OCI-LY7 (cell line): ENCODE results near the gene THSD7B. TPM values are rescaled to one million over a fixed set of nuclear protein-coding genes. Genes with fewer than 3 reads are reported as not detected.

Experiments used
- BruUV-seq: library from RNA; stranded (reverse); fragments of 400-500 nt; replicated peaks from 2 replicates; lab custom pipeline; 2021; lab: Mats Ljungman, UMichigan
- CTCF ChIA-PET: fragments of 300-600 bp; sonication (Branson Sonifier 250); formaldehyde crosslinking; loops from one replicate; lab custom pipeline; 2022; ENCODE audit warnings: antibody characterized with exemption; ENCODE audit not compliant: unreplicated experiment; lab: Charles Lee
- POLR2A ChIA-PET: fragments of 300-600 bp; sonication (Branson Sonifier 250); formaldehyde crosslinking; loops from one replicate; lab custom pipeline; 2022; ENCODE audit warnings: antibody characterized with exemption; lab: Charles Lee
- DNase-seq: peaks from one replicate; pipeline ENCODE4 v3.0.0-alpha.2; 2015; ENCODE audit warnings: low spot score
- H2AFZ ChIP-seq: fragments of 200-600 bp; sonication (generic), shearing (Covaris generic); 2 replicates; pipeline ENCODE4 v1.6.1; 2014; ENCODE audit warnings: mild to moderate bottlenecking, antibody characterized with exemption, low read length, moderate library complexity
- H3K27ac ChIP-seq: fragments of 200-600 bp; sonication (generic); 2 replicates; pipeline ENCODE4 v1.5.1; 2014; ENCODE audit warnings: mixed run types, low read depth, mild to moderate bottlenecking, moderate library complexity, low read length, inconsistent platforms; ENCODE audit not compliant: poor library complexity, severe bottlenecking
- H3K36me3 ChIP-seq: fragments of 200-600 bp; sonication (generic); 2 replicates; pipeline ENCODE4 v1.6.1; 2014; ENCODE audit warnings: mild to moderate bottlenecking, antibody characterized with exemption, low read length, moderate library complexity, mixed read lengths; ENCODE audit not compliant: insufficient read depth
- H3K4me1 ChIP-seq: fragments of 200-600 bp; sonication (generic); 2 replicates; pipeline ENCODE4 v1.5.1; 2014; ENCODE audit warnings: mild to moderate bottlenecking, low read length; ENCODE audit not compliant: insufficient read depth, poor library complexity, severe bottlenecking
- H3K4me2 ChIP-seq: fragments of 200-600 bp; sonication (generic); 2 replicates; pipeline ENCODE4 v1.6.1; 2014; ENCODE audit warnings: mild to moderate bottlenecking, low read length
- H3K4me3 ChIP-seq: fragments of 200-600 bp; sonication (generic); 2 replicates; pipeline ENCODE4 v1.5.1; 2014; ENCODE audit warnings: mild to moderate bottlenecking, low read depth, low read length; ENCODE audit not compliant: poor library complexity, severe bottlenecking
- H3K79me2 ChIP-seq: fragments of 200-600 bp; sonication (generic); 2 replicates; pipeline ENCODE4 v1.6.1; 2016; ENCODE audit warnings: low read depth, mild to moderate bottlenecking, low read length, moderate library complexity, mixed read lengths; ENCODE audit not compliant: insufficient read depth
- H3K9me2 ChIP-seq: fragments of 200-600 bp; sonication (generic); 2 replicates; pipeline ENCODE4 v1.6.1; 2016; ENCODE audit warnings: mild to moderate bottlenecking, low read length, mixed read lengths; ENCODE audit not compliant: insufficient read depth
- H3K9me3 ChIP-seq: fragments of 200-600 bp; sonication (generic); 2 replicates; pipeline ENCODE4 v1.6.1; 2014; ENCODE audit warnings: mild to moderate bottlenecking, mixed run types, low read length, mixed read lengths
- H4K20me1 ChIP-seq: fragments of 200-600 bp; sonication (generic); 2 replicates; pipeline ENCODE4 v1.6.1; 2014; ENCODE audit warnings: mild to moderate bottlenecking, antibody characterized with exemption, low read length, moderate library complexity, mixed read lengths; ENCODE audit not compliant: insufficient read depth
- CTCF ChIP-seq: fragments of 200-600 bp; sonication (generic); conservative IDR thresholded peaks from 2 replicates; pipeline ENCODE4 v1.5.1; 2014; ENCODE audit warnings: mild to moderate bottlenecking, antibody characterized with exemption, low read length, moderate library complexity, mixed read lengths
- EZH2phosphoT487 ChIP-seq: fragments of 200-600 bp; sonication (generic); IDR thresholded peaks from 2 replicates; pipeline ENCODE4 v1.6.1; 2018; ENCODE audit warnings: low read depth, borderline replicate concordance, mild to moderate bottlenecking, mixed run types, antibody characterized with exemption, low read length, moderate library complexity, mixed read lengths
- intact Hi-C: fragments of 100-400 bp; cut with micrococcal nuclease; formaldehyde crosslinking; loops from one replicate; pipeline ENCODE4 v1.10.0; 2022; ENCODE audit not compliant: unreplicated experiment
- total RNA-seq, 2 experiments: library from RNA; depleted of rRNA in 1 of 2; stranded (reverse); fragments of >200 nt in 1 of 2; shearing (Covaris generic) in 1 of 2; gene quantifications; 2 replicates each; pipeline ENCODE4 v1.2.3, GENCODE V29; 2014 to 2022

The THSD7B gene
- total RNA-seq, 2 experiments from 2014 or later = 1.8 TPM

GRCh38 chr2:136901732-136902131 is 136.4 kb downstream of the THSD7B start:
- CTCF ChIA-PET = no interaction called here
- no peaks in the 10 kb centered on the region for H4K20me1 ChIP-seq
- TF ChIP-seq EZH2phosphoT487 = no peak
- TF ChIP-seq CTCF = no peak
- no peaks in the 10 kb centered on the region for H3K36me3 ChIP-seq
- POLR2A ChIA-PET = no interaction called here
- H2AFZ ChIP-seq = no peak overlapping the region
- DNase-seq = no peak
- BruUV-seq = no TSS peak
- no peak overlapping the region for H3K4me3 ChIP-seq
- H3K4me2 ChIP-seq = no peak overlapping the region
- H3K79me2 ChIP-seq = no peaks in the 10 kb centered on the region
- H3K9me3 ChIP-seq = no peaks in the 10 kb centered on the region
- no peak overlapping the region for H3K27ac ChIP-seq
- intact Hi-C loops = no loop called here
- H3K9me2 ChIP-seq = no peaks in the 10 kb centered on the region
- H3K4me1 ChIP-seq = no peaks in the 10 kb centered on the region

GRCh38 chr2:136905779-136906178 is 140.4 kb downstream of the THSD7B start:
- ChIA-PET POLR2A (no interaction called here), CTCF (no interaction called here)
- no peak for DNase-seq
- BruUV-seq = no TSS peak
- no peak for TF ChIP-seq CTCF
- no peak for TF ChIP-seq EZH2phosphoT487
- Histone ChIP-seq H3K9me3 (no peaks in the 10 kb centered on the region), H3K9me2 (no peaks in the 10 kb centered on the region), H3K4me1 (no peaks in the 10 kb centered on the region), H3K4me3 (no peak overlapping the region), H3K79me2 (no peaks in the 10 kb centered on the region), H3K27ac (no peak overlapping the region), H4K20me1 (no peaks in the 10 kb centered on the region), H2AFZ (no peak overlapping the region), H3K4me2 (no peak overlapping the region), H3K36me3 (no peaks in the 10 kb centered on the region)
- intact Hi-C loops = no loop called here

- Histone ChIP-seq H2AFZ (no peak overlapping the region), H3K36me3 (no peaks in the 10 kb centered on the region), H3K79me2 (no peaks in the 10 kb centered on the region), H3K9me2 (no peaks in the 10 kb centered on the region), H3K4me3 (no peak overlapping the region), H3K4me2 (no peak overlapping the region), H3K9me3 (no peaks in the 10 kb centered on the region), H3K4me1 (no peaks in the 10 kb centered on the region), H3K27ac (no peak overlapping the region), H4K20me1 (no peaks in the 10 kb centered on the region)
- POLR2A ChIA-PET = interaction anchor here (1.2 kb wide), 1 partner anchor 17 kb away, joined by 3 read pairs; no protein-coding TSS in a partner anchor
- no TSS peak for BruUV-seq
- TF ChIP-seq EZH2phosphoT487 (no peak), CTCF (no peak)
- intact Hi-C loops = no loop called here
- DNase-seq = no peak
- CTCF ChIA-PET = no interaction called here
Measured at GRCh38 chr2:136909777-136910176, 144.4 kb downstream of the THSD7B start.
